ENCODE results near the gene CDKN2D.

DNA sequence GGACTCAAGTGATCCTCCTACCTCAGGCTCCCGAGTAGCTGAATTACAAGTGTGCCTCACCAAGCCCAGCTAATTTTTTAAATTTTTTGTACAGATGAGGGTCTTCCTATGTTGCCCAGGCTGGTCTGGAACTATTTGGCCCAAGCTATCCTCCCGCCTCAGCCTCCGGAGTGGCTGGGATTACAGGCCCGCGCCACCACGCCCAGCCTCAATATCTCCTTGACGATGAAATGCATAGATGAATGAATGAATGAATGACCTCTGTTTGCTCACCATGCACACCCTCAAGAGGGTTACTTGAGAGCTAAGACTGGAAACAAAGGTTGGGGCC is 33.2 kb upstream of the CDKN2D start:
- TF ChIP-seq, protein P1, sequence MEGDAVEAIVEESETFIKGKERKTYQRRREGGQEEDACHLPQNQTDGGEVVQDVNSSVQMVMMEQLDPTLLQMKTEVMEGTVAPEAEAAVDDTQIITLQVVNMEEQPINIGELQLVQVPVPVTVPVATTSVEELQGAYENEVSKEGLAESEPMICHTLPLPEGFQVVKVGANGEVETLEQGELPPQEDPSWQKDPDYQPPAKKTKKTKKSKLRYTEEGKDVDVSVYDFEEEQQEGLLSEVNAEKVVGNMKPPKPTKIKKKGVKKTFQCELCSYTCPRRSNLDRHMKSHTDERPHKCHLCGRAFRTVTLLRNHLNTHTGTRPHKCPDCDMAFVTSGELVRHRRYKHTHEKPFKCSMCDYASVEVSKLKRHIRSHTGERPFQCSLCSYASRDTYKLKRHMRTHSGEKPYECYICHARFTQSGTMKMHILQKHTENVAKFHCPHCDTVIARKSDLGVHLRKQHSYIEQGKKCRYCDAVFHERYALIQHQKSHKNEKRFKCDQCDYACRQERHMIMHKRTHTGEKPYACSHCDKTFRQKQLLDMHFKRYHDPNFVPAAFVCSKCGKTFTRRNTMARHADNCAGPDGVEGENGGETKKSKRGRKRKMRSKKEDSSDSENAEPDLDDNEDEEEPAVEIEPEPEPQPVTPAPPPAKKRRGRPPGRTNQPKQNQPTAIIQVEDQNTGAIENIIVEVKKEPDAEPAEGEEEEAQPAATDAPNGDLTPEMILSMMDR (IDR thresholded peaks at IDR 0.05), result no peak
- no peak for TF ChIP-seq EZH2phosphoT487 (IDR thresholded peaks at IDR 0.05)
- no peak for TF ChIP-seq EZH2 (IDR thresholded peaks at IDR 0.05)
